K562 (cell line): Measurements from ENCODE around the gene MPLKIP. TPM values are rescaled to one million over a fixed set of nuclear protein-coding genes. Genes with fewer than 3 reads are reported as not detected.

Source experiments
- BCOR ChIP-seq: fragments of 450-650 bp; IDR thresholded peaks from 2 replicates; pipeline ENCODE4 v1.6.1; 2016
- CBX2 ChIP-seq: fragments of 200-600 bp; sonication (generic); IDR thresholded peaks from one replicate; pipeline ENCODE4 v1.6.1; 2012; ENCODE audit warnings: mild to moderate bottlenecking, low read length, inconsistent platforms; ENCODE audit not compliant: insufficient read depth, poor library complexity, severe bottlenecking
- CBX3 ChIP-seq, 2 experiments: IDR thresholded peaks; 1 replicate in 1 of 2; 2 replicates in 1 of 2; pipeline ENCODE4 v1.6.1; 2012; ENCODE audit warnings: inconsistent platforms in 2 of 2, low read length in 2 of 2, borderline replicate concordance in 1 of 2, control low read depth in 1 of 2
- CREB1 ChIP-seq, 2 experiments: sonication (generic) in 1 of 2; formaldehyde crosslinking in 1 of 2; IDR thresholded peaks; 2 replicates each; pipeline versions ENCODE4 v1.6.1 to v1.8.0; 2012 to 2022; ENCODE audit warnings: inconsistent platforms in 1 of 2, mild to moderate bottlenecking in 1 of 2, missing genetic modification reagents in 1 of 2, moderate library complexity in 1 of 2
- IRF2 ChIP-seq: sonication (generic); formaldehyde crosslinking; IDR thresholded peaks from 2 replicates; pipeline ENCODE4 v1.8.1; 2022; ENCODE audit warnings: mild to moderate bottlenecking, missing genetic modification reagents
- KDM4B ChIP-seq, 2 experiments: fragments of 450-650 bp in 1 of 2; sonication (generic) in 1 of 2; IDR thresholded peaks; 2 replicates each; pipeline ENCODE4 v1.6.1; 2016 to 2017; ENCODE audit warnings: borderline replicate concordance in 2 of 2, antibody characterized with exemption in 1 of 2, low read depth in 1 of 2, mild to moderate bottlenecking in 1 of 2
- KHSRP ChIP-seq: fragments of 450-650 bp; IDR thresholded peaks from 2 replicates; pipeline ENCODE4 v1.6.1; 2017
- NBN ChIP-seq: fragments of 450-650 bp; IDR thresholded peaks from 2 replicates; pipeline ENCODE4 v1.6.1; 2016; ENCODE audit warnings: low read depth, mild to moderate bottlenecking
- SAP30 ChIP-seq: fragments of 200-600 bp; sonication (generic); IDR thresholded peaks from 2 replicates; pipeline ENCODE4 v1.6.1; 2012; ENCODE audit warnings: borderline replicate concordance, low read depth, mild to moderate bottlenecking, moderate library complexity, low read length, control low read depth, inconsistent platforms; ENCODE audit not compliant: insufficient read depth, poor library complexity, severe bottlenecking
- SETDB1 ChIP-seq: IDR thresholded peaks from one replicate; pipeline ENCODE4 v1.6.1; 2012; ENCODE audit warnings: low read length, control low read depth, inconsistent platforms
- SP1 ChIP-seq: sonication (generic); formaldehyde crosslinking; IDR thresholded peaks from 2 replicates; pipeline ENCODE4 v1.8.1; 2022; ENCODE audit warnings: mild to moderate bottlenecking, missing genetic modification reagents
- SUPT5H ChIP-seq: fragments of 450-650 bp; IDR thresholded peaks from 2 replicates; pipeline ENCODE4 v1.6.1; 2016
- TSC22D4 ChIP-seq: fragments of 450-650 bp; IDR thresholded peaks from 2 replicates; pipeline ENCODE4 v1.6.1; 2016; ENCODE audit warnings: missing genetic modification characterization, missing biosample characterization, control low read depth
- polyA plus RNA-seq, 8 experiments: library from polyadenylated mRNA; depleted of rRNA in 4 of 8; stranded (reverse) in 5 of 8; unstranded in 3 of 8; fragments of >200 nt; fragmentation: Nextera tagmentation in 2 of 8; fragmentation: Illumina TruSeq in 1 of 8; extraction: Ambion mirVana in 2 of 8; extraction: Trizol in 1 of 8; gene quantifications; 2 replicates each; pipeline versions ENCODE4 v1.2.1 to v1.2.3, GENCODE V29; 2011 to 2014; ENCODE audit warnings: inconsistent platforms in 1 of 8, missing spikeins in 1 of 8
- total RNA-seq, 7 experiments: library from RNA; depleted of rRNA in 6 of 7; stranded (reverse); fragments of >200 nt in 6 of 7; fragmentation: Illumina TruSeq in 2 of 7; extraction: Trizol in 2 of 7; gene quantifications; 2 replicates each; pipeline versions ENCODE4 v1.2.1 to v1.2.3, GENCODE V29; 2011 to 2021; ENCODE audit warnings: low replicate concordance in 1 of 7
- TF ChIP-seq, protein P1 (sequence below), 2 experiments: IDR thresholded peaks; 2 replicates each; pipeline ENCODE4 v1.6.1; 2011; ENCODE audit warnings: borderline replicate concordance in 1 of 2, control low read depth in 1 of 2, low read depth in 1 of 2, low read length in 1 of 2, mild to moderate bottlenecking in 1 of 2, mixed read lengths in 1 of 2, moderate library complexity in 1 of 2; ENCODE audit not compliant: insufficient read depth in 1 of 2, insufficient read length in 1 of 2, poor library complexity in 1 of 2, severe bottlenecking in 1 of 2; ENCODE audit errors: extremely low read depth in 1 of 2
- TF ChIP-seq, protein P2 (sequence below): sonication (generic); formaldehyde crosslinking; IDR thresholded peaks from 2 replicates; pipeline ENCODE4 v1.8.0; 2022; ENCODE audit warnings: mild to moderate bottlenecking, missing genetic modification reagents
- TF ChIP-seq, protein P3 (sequence below), 2 experiments: fragments of 200-800 bp in 1 of 2; sonication (Bioruptor generic) in 1 of 2; sonication (generic) in 1 of 2; formaldehyde crosslinking in 1 of 2; IDR thresholded peaks in 1 of 2; conservative IDR thresholded peaks in 1 of 2; 2 replicates each; pipeline versions ENCODE4 v1.5.0 to v1.6.1; 2016 to 2020; ENCODE audit warnings: missing compliant biosample characterization in 1 of 2, missing genetic modification characterization in 1 of 2, missing genetic modification reagents in 1 of 2

Gene MPLKIP
- total and polyA plus RNA-seq, 9 of the 15 experiments (the other 6 are each of a cell fraction or from before 2014, with no cell fraction given) = 5.6 to 127 (median 44.2) TPM

DNA sequence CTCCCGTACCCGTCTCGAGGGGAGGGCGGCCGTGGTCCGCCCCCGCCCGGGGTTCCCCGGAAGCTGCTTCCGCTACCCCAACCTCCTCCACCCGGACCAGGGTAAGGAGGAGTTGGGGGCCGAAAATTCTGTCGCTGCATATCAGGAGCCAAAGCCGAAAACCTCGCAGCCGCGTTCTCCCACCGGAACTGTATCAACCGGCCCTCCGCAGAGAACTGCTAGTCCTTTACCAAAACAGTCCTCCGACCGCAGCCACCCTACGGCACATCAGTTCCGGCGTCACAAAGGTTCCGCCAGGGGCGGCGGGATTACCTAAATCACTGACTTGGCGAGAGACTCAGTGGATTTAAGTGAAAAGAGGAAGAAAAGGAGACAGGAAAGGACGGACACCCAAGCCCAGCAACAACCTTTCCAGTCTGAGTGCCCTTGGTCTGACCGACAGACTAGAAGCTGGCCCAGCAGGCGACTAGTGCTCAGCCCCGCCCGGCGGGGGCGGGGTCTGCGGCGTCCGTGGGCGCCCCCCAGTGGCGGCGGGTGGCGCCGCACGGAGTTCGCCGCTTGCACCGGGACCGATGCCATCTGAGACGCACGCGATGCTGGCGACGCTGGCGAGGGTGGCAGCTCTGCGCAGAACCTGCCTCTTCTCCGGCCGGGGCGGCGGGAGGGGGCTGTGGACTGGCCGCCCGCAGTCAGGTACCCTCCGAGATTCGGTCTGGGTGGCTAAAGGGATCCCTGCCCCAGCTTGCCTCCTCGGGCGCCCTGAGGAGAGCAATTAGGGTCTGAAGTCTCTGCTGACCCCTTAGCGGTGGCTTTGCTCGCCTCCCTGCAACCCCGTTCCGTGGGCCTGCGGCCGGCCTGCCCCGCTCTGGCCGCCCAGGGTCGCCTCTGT is at the start of gene MPLKIP, which contains the start of gene SUGCT (continued):
- TF ChIP-seq, protein P1, sequence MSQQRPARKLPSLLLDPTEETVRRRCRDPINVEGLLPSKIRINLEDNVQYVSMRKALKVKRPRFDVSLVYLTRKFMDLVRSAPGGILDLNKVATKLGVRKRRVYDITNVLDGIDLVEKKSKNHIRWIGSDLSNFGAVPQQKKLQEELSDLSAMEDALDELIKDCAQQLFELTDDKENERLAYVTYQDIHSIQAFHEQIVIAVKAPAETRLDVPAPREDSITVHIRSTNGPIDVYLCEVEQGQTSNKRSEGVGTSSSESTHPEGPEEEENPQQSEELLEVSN (IDR thresholded peaks at IDR 0.05; ENCODE audit: borderline replicate concordance in 1 of 2, extremely low read depth in 1 of 2, insufficient read depth in 1 of 2, insufficient read length in 1 of 2, low read depth in 1 of 2, low read length in 1 of 2, poor library complexity in 1 of 2, severe bottlenecking in 1 of 2) = peak; percentile 87 to 92
- no peak for TF ChIP-seq TSC22D4 (tag)
- peak; percentile 27 for TF ChIP-seq SAP30
- peak in 1 of 2 experiments; percentile 88; a peak in 1 of 4 replicates for TF ChIP-seq KDM4B (IDR thresholded peaks at IDR 0.05; ENCODE audit: borderline replicate concordance in 2 of 2, low read depth in 1 of 2)
- TF ChIP-seq CREB1 (IDR thresholded peaks at IDR 0.05) = 0 out of 2 replicates have a peak, but pooled peaks have one; percentile 21
- TF ChIP-seq CREB1 (CRISPR knock-in tag; IDR thresholded peaks at IDR 0.05) = peak; percentile 59; the same call in 1 of the 2 replicates
- no peak for TF ChIP-seq CBX2
- TF ChIP-seq CBX3 (IDR thresholded peaks at IDR 0.05; ENCODE audit: borderline replicate concordance in 1 of 2, low read length in 2 of 2) = peak in 1 of 2 experiments; percentile 82; a peak in 2 of 3 replicates
- TF ChIP-seq KHSRP = no peak
- TF ChIP-seq IRF2 = no peak
- TF ChIP-seq, protein P2, sequence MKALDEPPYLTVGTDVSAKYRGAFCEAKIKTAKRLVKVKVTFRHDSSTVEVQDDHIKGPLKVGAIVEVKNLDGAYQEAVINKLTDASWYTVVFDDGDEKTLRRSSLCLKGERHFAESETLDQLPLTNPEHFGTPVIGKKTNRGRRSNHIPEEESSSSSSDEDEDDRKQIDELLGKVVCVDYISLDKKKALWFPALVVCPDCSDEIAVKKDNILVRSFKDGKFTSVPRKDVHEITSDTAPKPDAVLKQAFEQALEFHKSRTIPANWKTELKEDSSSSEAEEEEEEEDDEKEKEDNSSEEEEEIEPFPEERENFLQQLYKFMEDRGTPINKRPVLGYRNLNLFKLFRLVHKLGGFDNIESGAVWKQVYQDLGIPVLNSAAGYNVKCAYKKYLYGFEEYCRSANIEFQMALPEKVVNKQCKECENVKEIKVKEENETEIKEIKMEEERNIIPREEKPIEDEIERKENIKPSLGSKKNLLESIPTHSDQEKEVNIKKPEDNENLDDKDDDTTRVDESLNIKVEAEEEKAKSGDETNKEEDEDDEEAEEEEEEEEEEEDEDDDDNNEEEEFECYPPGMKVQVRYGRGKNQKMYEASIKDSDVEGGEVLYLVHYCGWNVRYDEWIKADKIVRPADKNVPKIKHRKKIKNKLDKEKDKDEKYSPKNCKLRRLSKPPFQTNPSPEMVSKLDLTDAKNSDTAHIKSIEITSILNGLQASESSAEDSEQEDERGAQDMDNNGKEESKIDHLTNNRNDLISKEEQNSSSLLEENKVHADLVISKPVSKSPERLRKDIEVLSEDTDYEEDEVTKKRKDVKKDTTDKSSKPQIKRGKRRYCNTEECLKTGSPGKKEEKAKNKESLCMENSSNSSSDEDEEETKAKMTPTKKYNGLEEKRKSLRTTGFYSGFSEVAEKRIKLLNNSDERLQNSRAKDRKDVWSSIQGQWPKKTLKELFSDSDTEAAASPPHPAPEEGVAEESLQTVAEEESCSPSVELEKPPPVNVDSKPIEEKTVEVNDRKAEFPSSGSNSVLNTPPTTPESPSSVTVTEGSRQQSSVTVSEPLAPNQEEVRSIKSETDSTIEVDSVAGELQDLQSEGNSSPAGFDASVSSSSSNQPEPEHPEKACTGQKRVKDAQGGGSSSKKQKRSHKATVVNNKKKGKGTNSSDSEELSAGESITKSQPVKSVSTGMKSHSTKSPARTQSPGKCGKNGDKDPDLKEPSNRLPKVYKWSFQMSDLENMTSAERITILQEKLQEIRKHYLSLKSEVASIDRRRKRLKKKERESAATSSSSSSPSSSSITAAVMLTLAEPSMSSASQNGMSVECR (CRISPR knock-in tag) = peak; percentile 28; the same call in 1 of the 2 replicates
- peak; percentile 95 for TF ChIP-seq SP1
- no peak for TF ChIP-seq SETDB1
- TF ChIP-seq SUPT5H = peak; percentile 85
- peak; percentile 69 for TF ChIP-seq BCOR
- TF ChIP-seq, protein P3, sequence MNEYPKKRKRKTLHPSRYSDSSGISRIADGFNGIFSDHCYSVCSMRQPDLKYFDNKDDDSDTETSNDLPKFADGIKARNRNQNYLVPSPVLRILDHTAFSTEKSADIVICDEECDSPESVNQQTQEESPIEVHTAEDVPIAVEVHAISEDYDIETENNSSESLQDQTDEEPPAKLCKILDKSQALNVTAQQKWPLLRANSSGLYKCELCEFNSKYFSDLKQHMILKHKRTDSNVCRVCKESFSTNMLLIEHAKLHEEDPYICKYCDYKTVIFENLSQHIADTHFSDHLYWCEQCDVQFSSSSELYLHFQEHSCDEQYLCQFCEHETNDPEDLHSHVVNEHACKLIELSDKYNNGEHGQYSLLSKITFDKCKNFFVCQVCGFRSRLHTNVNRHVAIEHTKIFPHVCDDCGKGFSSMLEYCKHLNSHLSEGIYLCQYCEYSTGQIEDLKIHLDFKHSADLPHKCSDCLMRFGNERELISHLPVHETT (CRISPR knock-in tag; conservative IDR thresholded peaks at IDR 0.05 in 1 of 2, IDR thresholded peaks at IDR 0.05 in 1 of 2) = peak in 1 of 2 experiments; percentile 59; a peak in 2 of 4 replicates
- TF ChIP-seq NBN = peak; percentile 94
